GM12878 (cell line): Measurements from ENCODE around the gene SHOC2. TPM values are rescaled to one million over a fixed set of nuclear protein-coding genes. Genes with fewer than 3 reads are reported as not detected.

Source experiments
- ATAC-seq: fragments of 200-7000 bp; cut with Tn5 transposase; 3 replicates; pipeline ENCODE4 v1.9.1; 2020; ENCODE audit warnings: mild to moderate bottlenecking, moderate library complexity
- BruUV-seq: library from RNA; stranded (reverse); fragments of 400-500 nt; replicated peaks from 2 replicates; lab custom pipeline; 2021; lab: Mats Ljungman, UMichigan
- CTCF ChIA-PET: fragments of 300-600 bp; sonication (Branson Sonifier 250); formaldehyde crosslinking; extraction: SDS; loops from one replicate; lab custom pipeline; 2021; ENCODE audit warnings: inconsistent platforms; lab: Yijun Ruan, JAX
- POLR2A ChIA-PET: fragments of 350-600 bp; formaldehyde crosslinking; extraction: SDS; loops from one replicate; lab custom pipeline; 2021; ENCODE audit warnings: inconsistent platforms; lab: Charles Lee
- RAD21 ChIA-PET: fragments of 300-600 bp; sonication (Branson Sonifier 250); formaldehyde crosslinking; loops from one replicate; lab custom pipeline; 2023; ENCODE audit warnings: antibody characterized with exemption; ENCODE audit not compliant: unreplicated experiment; lab: Charles Lee
- SMC1A ChIA-PET: fragments of 300-600 bp; sonication (Branson Sonifier 250); formaldehyde crosslinking; loops from one replicate; lab custom pipeline; 2023; ENCODE audit not compliant: unreplicated experiment, uncharacterized antibody; lab: Charles Lee
- DNase-seq: peaks from one replicate; pipeline ENCODE4 v3.0.0-alpha.2; 2011; ENCODE audit warnings: low read depth, low spot score
- FAIRE-seq: peaks from 3 replicates; lab custom pipeline; 2011; peaks lifted over from hg19 to GRCh38; lab: Jason Lieb, UNC
- H2AFZ ChIP-seq: 2 replicates; pipeline ENCODE4 v1.6.0; 2011; ENCODE audit warnings: low read depth, low read length, control low read depth; ENCODE audit not compliant: control insufficient read depth
- H3K27ac ChIP-seq: 2 replicates; pipeline ENCODE4 v1.5.1; 2011; ENCODE audit warnings: control low read depth; ENCODE audit not compliant: control insufficient read depth, insufficient read depth
- H3K27me3 ChIP-seq, 2 experiments: replicated peaks in 1 of 2; 2 replicates each; pipeline versions ENCODE4 v1.6.0 to v1.6.1; 2011; ENCODE audit warnings: low read length in 1 of 2; ENCODE audit not compliant: control insufficient read depth in 2 of 2, insufficient read depth in 2 of 2
- H3K36me3 ChIP-seq, 2 experiments: 2 replicates each; pipeline ENCODE4 v1.5.1; 2011; ENCODE audit warnings: low read length in 1 of 2; ENCODE audit not compliant: control insufficient read depth in 2 of 2, insufficient read depth in 2 of 2
- H3K4me1 ChIP-seq: 2 replicates; pipeline ENCODE4 v1.6.1; 2011; ENCODE audit warnings: mild to moderate bottlenecking, low read length, moderate library complexity, mixed read lengths; ENCODE audit not compliant: control insufficient read depth, insufficient read depth
- H3K4me2 ChIP-seq: 2 replicates; pipeline ENCODE4 v1.6.0; 2011; ENCODE audit warnings: control low read depth; ENCODE audit not compliant: control insufficient read depth, insufficient read depth
- H3K4me3 ChIP-seq: fragments of 200-600 bp; sonication (generic); 2 replicates; pipeline ENCODE4 v1.5.1; 2016
- H3K79me2 ChIP-seq: 2 replicates; pipeline ENCODE4 v1.6.0; 2011; ENCODE audit warnings: low read length; ENCODE audit not compliant: control insufficient read depth, insufficient read depth
- H3K9ac ChIP-seq: 2 replicates; pipeline ENCODE4 v1.8.0; 2011; ENCODE audit warnings: low read length, control low read depth, mixed read lengths; ENCODE audit not compliant: control insufficient read depth, insufficient read depth
- H3K9me3 ChIP-seq: replicated peaks from 3 replicates; pipeline ENCODE4 v1.5.1; 2011; ENCODE audit warnings: mild to moderate bottlenecking, low read length; ENCODE audit not compliant: control insufficient read depth, insufficient read depth
- H4K20me1 ChIP-seq: 2 replicates; pipeline ENCODE4 v1.6.0; 2011; ENCODE audit not compliant: control insufficient read depth, insufficient read depth
- BCLAF1 ChIP-seq: fragments of 450-650 bp; IDR thresholded peaks from 2 replicates; pipeline ENCODE4 v1.6.1; 2017; ENCODE audit warnings: antibody characterized with exemption, mild to moderate bottlenecking, moderate library complexity
- BHLHE40 ChIP-seq, 2 experiments: fragments of 450-650 bp in 1 of 2; IDR thresholded peaks; 2 replicates each; pipeline ENCODE4 v1.6.1; 2011 to 2017; ENCODE audit warnings: low read depth in 2 of 2, borderline replicate concordance in 1 of 2, improper control_type of control experiment in 1 of 2, low read length in 1 of 2, mild to moderate bottlenecking in 1 of 2
- BMI1 ChIP-seq: fragments of 450-650 bp; IDR thresholded peaks from 2 replicates; pipeline ENCODE4 v1.6.1; 2016; ENCODE audit warnings: mild to moderate bottlenecking, moderate library complexity, borderline replicate concordance
- CHD2 ChIP-seq: IDR thresholded peaks from 2 replicates; pipeline ENCODE4 v1.6.1; 2011; ENCODE audit warnings: low read depth, low read length, improper control_type of control experiment, borderline replicate concordance
- ELK1 ChIP-seq: IDR thresholded peaks from 2 replicates; pipeline ENCODE4 v1.6.1; 2012; ENCODE audit warnings: low read depth, low read length, improper control_type of control experiment
- IKZF2 ChIP-seq, 2 experiments: fragments of 450-650 bp; IDR thresholded peaks; 2 replicates each; pipeline ENCODE4 v1.6.1; 2017; ENCODE audit warnings: mild to moderate bottlenecking in 2 of 2, moderate library complexity in 2 of 2
- MTA2 ChIP-seq: fragments of 450-650 bp; IDR thresholded peaks from 2 replicates; pipeline ENCODE4 v1.6.1; 2016; ENCODE audit warnings: low read depth, mild to moderate bottlenecking, moderate library complexity
- NBN ChIP-seq: fragments of 450-650 bp; IDR thresholded peaks from 2 replicates; pipeline ENCODE4 v1.6.1; 2016
- PAX8 ChIP-seq: fragments of 450-650 bp; IDR thresholded peaks from 2 replicates; pipeline ENCODE4 v1.6.1; 2017; ENCODE audit warnings: mild to moderate bottlenecking, moderate library complexity
- RAD51 ChIP-seq: fragments of 450-650 bp; IDR thresholded peaks from 2 replicates; pipeline ENCODE4 v1.6.1; 2016; ENCODE audit warnings: moderate library complexity, mild to moderate bottlenecking, inconsistent platforms
- RB1 ChIP-seq: fragments of 450-650 bp; formaldehyde crosslinking; IDR thresholded peaks from 2 replicates; pipeline ENCODE4 v1.6.1; 2017; ENCODE audit warnings: mild to moderate bottlenecking, borderline replicate concordance
- RFX5 ChIP-seq: IDR thresholded peaks from 2 replicates; pipeline ENCODE4 v1.6.1; 2011; ENCODE audit warnings: low read depth, low read length, improper control_type of control experiment
- SMARCA5 ChIP-seq: fragments of 450-650 bp; IDR thresholded peaks from 2 replicates; pipeline ENCODE4 v1.6.1; 2017; ENCODE audit warnings: mild to moderate bottlenecking
- ZBTB33 ChIP-seq: fragments of 450-650 bp; IDR thresholded peaks from 2 replicates; pipeline ENCODE4 v1.6.1; 2017; ENCODE audit warnings: mild to moderate bottlenecking
- ZNF217 ChIP-seq: fragments of 450-650 bp; IDR thresholded peaks from 2 replicates; pipeline ENCODE4 v1.6.1; 2017; ENCODE audit warnings: antibody characterized with exemption, mild to moderate bottlenecking
- ZNF274 ChIP-seq: IDR thresholded peaks from one replicate; pipeline ENCODE4 v1.8.0; 2011; ENCODE audit not compliant: insufficient read length, insufficient read depth
- ZNF622 ChIP-seq: fragments of 450-650 bp; IDR thresholded peaks from 2 replicates; pipeline ENCODE4 v1.6.1; 2017; ENCODE audit warnings: mild to moderate bottlenecking, inconsistent platforms
- ZZZ3 ChIP-seq: IDR thresholded peaks from 2 replicates; pipeline ENCODE4 v1.6.1; 2011; ENCODE audit warnings: low read depth; ENCODE audit not compliant: control insufficient read depth, insufficient read length
- WGBS: methylation state at CpG from one replicate; pipeline ENCODE4 v1.1.6; 2016; ENCODE audit warnings: low lambda C conversion rate; ENCODE audit not compliant: insufficient replicate concordance, insufficient coverage; ENCODE audit errors: missing lambda C conversion rate; 5-methylcytosine and 5-hydroxymethylcytosine counted together
- in situ Hi-C: fragments of 300-500 bp; cut with MboI; formaldehyde crosslinking; loops from 9 replicates; pipeline ENCODE4 v1.14.3; 2018; ENCODE audit warnings: mixed read lengths
- intact Hi-C: fragments of 100-400 bp; cut with micrococcal nuclease; formaldehyde crosslinking; loops from one replicate; pipeline ENCODE4 v1.14.2; 2022; ENCODE audit not compliant: unreplicated experiment
- polyA plus RNA-seq, 11 experiments: library from polyadenylated mRNA; depleted of rRNA in 4 of 11; unstranded in 6 of 11; stranded (reverse) in 5 of 11; fragments of >200 nt; fragmentation: Nextera tagmentation in 4 of 11; fragmentation: Illumina TruSeq in 1 of 11; extraction: Ambion mirVana in 4 of 11; extraction: Trizol in 1 of 11; gene quantifications; 1 replicate in 1 of 11; 2 replicates in 10 of 11; pipeline versions ENCODE4 v1.2.1 to v1.2.3, GENCODE V29; 2011 to 2016; ENCODE audit warnings: inconsistent platforms in 2 of 11, missing spikeins in 2 of 11, low read depth in 1 of 11
- total RNA-seq, 4 experiments: library from RNA; depleted of rRNA in 3 of 4; stranded (reverse); fragments of >200 nt in 3 of 4; fragmentation: Illumina TruSeq in 1 of 4; extraction: Trizol in 1 of 4; gene quantifications; 2 replicates each; pipeline versions ENCODE4 v1.2.1 to v1.2.3, GENCODE V29; 2013 to 2021

Gene SHOC2
- total and polyA plus RNA-seq, 10 of the 15 experiments (the other 5 are each of a cell fraction or from before 2014, with no cell fraction given), result 24.8 to 65.3 (median 42.6) TPM

DNA sequence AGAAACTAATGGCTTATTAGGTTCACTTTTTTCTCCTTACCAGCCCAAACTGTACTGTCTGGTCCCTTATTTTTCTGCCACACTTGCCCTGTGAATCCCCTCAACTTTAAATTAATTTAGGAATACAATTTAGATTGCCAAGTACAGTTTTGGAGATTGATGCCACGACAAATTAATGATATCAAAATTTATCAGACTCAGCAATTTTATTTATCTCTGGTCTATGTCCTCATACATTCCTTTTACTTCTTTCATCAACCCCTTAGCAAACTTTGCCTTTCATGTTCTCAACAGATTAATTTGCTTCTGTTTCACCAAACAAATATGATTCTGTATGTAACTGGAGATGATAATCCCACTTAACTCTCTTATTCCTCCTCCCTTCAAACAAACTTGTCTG is 38.2 kb downstream of the SHOC2 start:
- TF ChIP-seq ZNF274 (no peak), SMARCA5 (no peak), MTA2 (no peak), IKZF2 (IDR thresholded peaks at IDR 0.05) (no peak), BCLAF1 (no peak), CHD2 (no peak), ZZZ3 (no peak), ZNF622 (no peak), RFX5 (no peak), ELK1 (no peak), PAX8 (no peak), BHLHE40 (IDR thresholded peaks at IDR 0.05; ENCODE audit: borderline replicate concordance in 1 of 2, low read depth in 2 of 2, low read length in 1 of 2) (no peak), NBN (no peak), ZNF217 (no peak), RAD51 (no peak), BMI1 (no peak), RB1 (no peak), ZBTB33 (no peak)
- TF ChIP-seq, all 136 proteins: peak for 0
- Histone ChIP-seq H3K27me3 (no peaks in the 10 kb centered on the region), H3K36me3 (no peaks in the 10 kb centered on the region; a peak in 2 of 4 replicates), H2AFZ (no peak overlapping the region), H3K27ac (no peak overlapping the region), H3K9me3 (no peaks in the 10 kb centered on the region; the same call in 1 of the 3 replicates), H4K20me1 (no peaks in the 10 kb centered on the region), H3K9ac (no peak overlapping the region), H3K79me2 (peaks cover 75% of the 10 kb centered on the region), H3K4me3 (no peak overlapping the region), H3K4me2 (no peak overlapping the region), H3K4me1 (peaks cover 3% of the 10 kb centered on the region; the same call in 1 of the 2 replicates)
- ATAC-seq, result no peak
- in situ Hi-C loops, result no loop called here
- ChIA-PET POLR2A (interaction anchor here (0.6 kb wide), 1 partner anchor 82 kb away, joined by 4 read pairs; no protein-coding TSS in a partner anchor), SMC1A (interaction anchor here (0.6 to 1.9 kb wide), 4 partner anchors 13 to 149 kb away, joined by 3 to 8 read pairs (median 4); no protein-coding TSS in a partner anchor), CTCF (interaction anchor here (1.4 kb wide), 2 partner anchors 22 to 44 kb away, joined by 3 to 4 read pairs; no protein-coding TSS in a partner anchor), RAD21 (interaction anchor here (0.9 to 1.7 kb wide), 2 partner anchors 21 to 38 kb away, joined by 3 to 5 read pairs; partner anchors contain the start of genes BBIP1 and SHOC2)
- DNase-seq, result no peak
- no TSS peak for BruUV-seq
- FAIRE-seq, result no peak
- WGBS, result 97% methylated on average over 1 of the region's 1 CpG
- intact Hi-C loops, result no loop called here
